Spleen (tissue), 7 donors: ENCODE measurements around the gene ZNF792.
"Not testable (repeated sequence)": the region's sequence is repeated elsewhere in the genome, so short reads cannot be mapped to it uniquely, and the experiment has no call there.

Source experiments
- CTCF ChIP-seq, 11 experiments: fragments of 200-600 bp in 7 of 11; fragments of 450-650 bp in 4 of 11; sonication (generic) in 4 of 11; IDR thresholded peaks in 8 of 11; conservative IDR thresholded peaks in 3 of 11; 1 replicate in 7 of 11; 2 replicates in 4 of 11; pipeline versions ENCODE4 v1.4.0 to v1.8.0; 2016 to 2021; ENCODE audit warnings: antibody characterized with exemption in 11 of 11, inconsistent platforms in 4 of 11, mild to moderate bottlenecking in 1 of 11
- POLR2A ChIP-seq, 3 donors: fragments of 450-650 bp; IDR thresholded peaks; one replicate each; pipeline ENCODE4 v1.5.1; 2017; ENCODE audit warnings: antibody characterized with exemption in 3 of 3, mild to moderate bottlenecking in 1 of 3
- POLR2AphosphoS5 ChIP-seq, 3 donors: sonication (generic); formaldehyde crosslinking; IDR thresholded peaks; one replicate each; pipeline ENCODE4 v1.5.1; 2017; ENCODE audit warnings: antibody characterized with exemption in 3 of 3
- donor health status: DM: no; HTN: no; CAD: no; lungs with moderate emphysema.
- donor health status: DM: no; HTN: no; CAD: no.
- donor health status: DM: no; HTN: no; CAD: no.

GRCh38 chr19:34965505-34965904 is 1.5 kb upstream of the ZNF792 start:
- not testable (repeated sequence) for TF ChIP-seq POLR2AphosphoS5 (IDR thresholded peaks at IDR 0.05); CTCF (IDR thresholded peaks at IDR 0.05 in 8 of 11, conservative IDR thresholded peaks at IDR 0.05 in 3 of 11); POLR2A (IDR thresholded peaks at IDR 0.05)
